NK-92 (cell line): ENCODE data around the gene IGF2R.
"Not testable (repeated sequence)": the region's sequence is repeated elsewhere in the genome, so short reads cannot be mapped to it uniquely, and the experiment has no call there.

Experiments
- DNase-seq: peaks from one replicate; lab custom pipeline; 2025; ENCODE audit not compliant: unreplicated experiment; lab: John Stamatoyannopoulos, UW

Gene IGF2R, protein sequence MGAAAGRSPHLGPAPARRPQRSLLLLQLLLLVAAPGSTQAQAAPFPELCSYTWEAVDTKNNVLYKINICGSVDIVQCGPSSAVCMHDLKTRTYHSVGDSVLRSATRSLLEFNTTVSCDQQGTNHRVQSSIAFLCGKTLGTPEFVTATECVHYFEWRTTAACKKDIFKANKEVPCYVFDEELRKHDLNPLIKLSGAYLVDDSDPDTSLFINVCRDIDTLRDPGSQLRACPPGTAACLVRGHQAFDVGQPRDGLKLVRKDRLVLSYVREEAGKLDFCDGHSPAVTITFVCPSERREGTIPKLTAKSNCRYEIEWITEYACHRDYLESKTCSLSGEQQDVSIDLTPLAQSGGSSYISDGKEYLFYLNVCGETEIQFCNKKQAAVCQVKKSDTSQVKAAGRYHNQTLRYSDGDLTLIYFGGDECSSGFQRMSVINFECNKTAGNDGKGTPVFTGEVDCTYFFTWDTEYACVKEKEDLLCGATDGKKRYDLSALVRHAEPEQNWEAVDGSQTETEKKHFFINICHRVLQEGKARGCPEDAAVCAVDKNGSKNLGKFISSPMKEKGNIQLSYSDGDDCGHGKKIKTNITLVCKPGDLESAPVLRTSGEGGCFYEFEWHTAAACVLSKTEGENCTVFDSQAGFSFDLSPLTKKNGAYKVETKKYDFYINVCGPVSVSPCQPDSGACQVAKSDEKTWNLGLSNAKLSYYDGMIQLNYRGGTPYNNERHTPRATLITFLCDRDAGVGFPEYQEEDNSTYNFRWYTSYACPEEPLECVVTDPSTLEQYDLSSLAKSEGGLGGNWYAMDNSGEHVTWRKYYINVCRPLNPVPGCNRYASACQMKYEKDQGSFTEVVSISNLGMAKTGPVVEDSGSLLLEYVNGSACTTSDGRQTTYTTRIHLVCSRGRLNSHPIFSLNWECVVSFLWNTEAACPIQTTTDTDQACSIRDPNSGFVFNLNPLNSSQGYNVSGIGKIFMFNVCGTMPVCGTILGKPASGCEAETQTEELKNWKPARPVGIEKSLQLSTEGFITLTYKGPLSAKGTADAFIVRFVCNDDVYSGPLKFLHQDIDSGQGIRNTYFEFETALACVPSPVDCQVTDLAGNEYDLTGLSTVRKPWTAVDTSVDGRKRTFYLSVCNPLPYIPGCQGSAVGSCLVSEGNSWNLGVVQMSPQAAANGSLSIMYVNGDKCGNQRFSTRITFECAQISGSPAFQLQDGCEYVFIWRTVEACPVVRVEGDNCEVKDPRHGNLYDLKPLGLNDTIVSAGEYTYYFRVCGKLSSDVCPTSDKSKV (N-terminal part only)

GRCh38 chr6:159968295-159969203 is at the start of gene IGF2R:
IGF2R (plus strand) TSS chr6:159969082; CDS start chr6:159969247, 165 bp downstream.
- peak; percentile 58 for DNase-seq

- no peak for DNase-seq
Observed at GRCh38 chr6:159919800-159920199, 49.1 kb upstream of the IGF2R start.

DNA sequence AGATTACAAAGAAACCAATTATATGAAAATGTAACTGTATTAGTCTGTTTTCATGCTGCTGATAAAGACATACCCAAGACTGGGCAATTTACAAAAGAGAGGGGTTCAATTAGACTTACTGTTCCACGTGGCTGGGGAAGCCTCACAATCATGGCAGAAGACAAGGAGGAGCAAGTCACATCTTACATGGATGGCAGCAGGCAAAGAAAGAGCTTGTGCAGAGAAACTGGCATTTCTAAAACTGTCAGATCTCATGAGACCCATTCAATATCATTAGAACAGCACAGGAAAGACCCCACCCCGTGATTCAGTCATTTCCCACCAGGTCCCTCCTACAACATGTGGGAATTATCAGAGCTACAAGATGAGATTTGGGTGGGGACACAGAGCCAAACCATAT is 44.7 kb upstream of the IGF2R start:
- DNase-seq: not testable (repeated sequence)

DNA sequence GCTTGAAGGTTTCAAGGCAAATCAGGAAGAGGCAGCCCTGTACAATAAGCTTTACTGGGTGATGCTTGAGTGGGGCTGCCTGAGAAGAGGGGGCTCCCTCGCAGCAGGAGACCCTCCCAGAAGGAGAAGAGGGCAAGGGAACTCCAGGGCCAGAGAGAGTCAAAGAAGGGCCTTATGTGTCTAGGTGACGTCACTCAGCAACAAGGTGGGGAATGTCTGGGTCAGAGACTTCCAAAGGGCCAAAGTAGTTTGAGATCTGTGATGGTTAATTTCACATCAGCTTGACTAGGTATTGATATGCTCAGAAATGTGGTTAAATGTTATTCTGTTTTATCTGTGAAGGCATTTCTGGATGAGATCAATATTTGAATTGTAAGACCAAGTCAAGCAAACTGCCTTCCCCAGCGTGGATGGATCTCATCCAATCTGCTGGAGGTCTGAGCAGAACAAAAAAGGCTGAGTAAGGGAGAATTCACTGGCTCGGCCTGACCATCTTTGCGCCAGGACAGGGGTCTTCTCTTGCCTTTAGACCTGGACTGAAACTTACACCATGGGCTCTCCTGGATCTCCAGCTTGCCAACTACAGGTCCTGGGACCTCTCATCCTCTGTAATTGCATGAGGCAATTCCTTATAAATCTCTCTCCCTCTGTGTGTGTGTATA is 42.2 kb upstream of the IGF2R start:
- no peak for DNase-seq

- DNase-seq: no peak
Observed at GRCh38 chr6:159929819-159930218, 39.1 kb upstream of the IGF2R start.

DNA sequence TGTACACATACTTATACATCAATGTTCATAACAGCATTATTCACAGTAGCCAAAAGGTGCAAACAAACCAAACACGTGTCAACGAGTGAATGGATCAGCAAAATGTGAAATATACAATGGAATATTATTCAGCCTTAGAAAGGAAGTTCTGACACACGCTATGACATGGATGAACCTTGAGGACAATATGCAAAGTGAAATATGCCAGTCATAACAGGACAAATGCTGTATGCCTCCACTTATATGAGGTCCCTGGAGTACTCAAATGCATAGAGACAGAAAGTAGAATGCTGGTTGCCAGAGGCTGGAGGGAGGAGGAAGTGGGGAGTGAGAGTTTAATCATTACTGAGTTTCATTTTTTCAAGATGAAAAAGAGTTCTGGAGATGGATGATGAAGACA is 37.8 kb upstream of the IGF2R start:
- DNase-seq: no peak

DNA sequence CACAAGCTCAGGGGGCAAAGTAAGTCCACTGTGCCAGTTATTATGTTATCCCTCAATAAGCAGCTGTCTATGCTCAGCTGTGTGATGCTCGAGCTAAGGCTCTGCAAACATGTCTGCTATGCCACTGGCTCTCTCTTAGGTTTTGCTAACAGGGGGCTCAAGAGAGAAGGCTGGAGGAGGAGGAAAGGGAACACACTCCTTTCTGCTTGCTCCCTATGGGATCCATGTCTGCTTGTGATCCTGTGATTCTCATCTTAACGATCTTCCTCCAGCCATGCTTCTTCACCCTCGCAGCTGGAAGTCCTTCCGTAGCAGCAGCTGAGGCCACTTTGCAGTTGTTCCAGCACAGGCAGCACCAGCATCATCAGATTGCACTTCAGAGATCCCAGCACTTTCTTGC is 37.0 kb upstream of the IGF2R start:
- DNase-seq: no peak

DNA sequence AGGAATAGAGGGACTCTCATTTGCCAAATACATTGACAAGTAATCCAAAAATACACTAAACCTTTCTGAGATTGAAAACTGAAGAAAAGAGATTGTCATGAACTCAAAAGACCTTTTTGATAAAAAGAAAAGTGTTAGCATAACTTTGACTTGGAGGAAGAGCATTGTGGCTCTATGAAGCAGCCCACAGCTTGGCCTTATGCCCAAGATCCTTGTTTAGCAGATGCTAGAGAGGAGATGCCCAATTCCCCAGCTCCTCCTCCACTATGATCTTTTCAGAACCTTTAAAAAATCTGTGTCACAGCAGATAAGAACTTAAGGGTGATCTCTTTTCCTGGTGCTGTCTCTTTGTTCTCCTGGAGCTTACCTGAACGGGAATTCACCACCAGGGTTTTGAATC is 35.8 kb upstream of the IGF2R start:
- no peak for DNase-seq

DNA sequence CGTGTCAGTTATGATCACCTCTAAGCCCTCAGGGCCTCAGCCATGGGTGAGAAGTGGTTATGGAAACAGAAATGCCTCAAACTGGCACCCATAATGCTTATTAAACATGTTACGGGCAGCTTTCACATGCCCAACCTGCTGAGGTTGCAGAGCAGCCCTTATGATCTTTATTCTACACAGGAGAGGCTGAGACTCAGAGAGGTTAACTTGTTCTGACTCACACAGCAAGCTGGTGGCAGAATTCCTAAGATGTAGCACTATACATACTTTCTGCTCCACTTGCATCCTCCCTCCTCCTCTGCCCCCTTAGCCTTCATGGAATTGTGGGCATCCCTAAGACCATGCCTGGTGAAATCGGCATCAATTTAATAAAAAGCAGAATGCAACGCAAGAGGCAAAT is 34.7 kb upstream of the IGF2R start:
- no peak for DNase-seq

DNA sequence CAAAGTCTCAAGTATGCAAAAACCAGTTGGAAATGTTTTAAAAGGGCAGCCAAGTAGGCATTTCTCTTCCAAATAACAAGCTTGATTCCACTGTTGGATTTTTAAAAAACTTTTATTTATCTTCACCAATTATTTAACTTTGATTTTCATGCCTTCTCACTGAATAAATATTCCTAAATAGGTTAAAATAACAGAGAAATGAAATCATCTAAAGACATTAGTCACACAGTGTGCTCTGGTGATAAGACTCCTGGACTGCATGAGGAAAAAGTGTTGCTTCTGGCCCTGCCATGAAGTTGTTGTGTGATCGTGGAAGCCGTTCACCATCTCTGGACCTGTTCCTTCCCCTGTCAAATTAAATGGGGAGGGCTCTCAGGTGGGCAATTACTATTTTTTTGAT is 33.8 kb upstream of the IGF2R start:
- DNase-seq: no peak

DNA sequence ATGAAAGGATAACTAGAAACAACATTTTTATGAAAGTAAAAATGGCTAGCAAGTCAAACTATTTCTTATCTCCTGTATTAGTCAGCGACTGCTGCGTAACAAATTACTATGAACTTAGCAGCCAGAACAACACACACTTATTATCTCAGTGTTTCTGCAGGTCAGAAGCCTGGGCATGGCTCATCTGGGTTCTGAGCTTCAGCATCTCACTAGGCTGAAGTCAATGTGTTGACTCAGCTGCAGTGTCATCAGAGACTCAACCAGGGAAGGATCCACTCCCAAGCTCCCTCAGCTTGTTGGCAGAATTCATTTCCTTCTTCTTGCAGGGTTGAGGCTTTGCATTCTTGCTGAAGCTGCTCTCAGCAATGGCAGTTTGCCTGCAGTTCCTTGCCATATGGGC is 33.2 kb upstream of the IGF2R start:
- no peak for DNase-seq

- no peak for DNase-seq
Observed at GRCh38 chr6:159939591-159940016, 29.3 kb upstream of the IGF2R start.

DNA sequence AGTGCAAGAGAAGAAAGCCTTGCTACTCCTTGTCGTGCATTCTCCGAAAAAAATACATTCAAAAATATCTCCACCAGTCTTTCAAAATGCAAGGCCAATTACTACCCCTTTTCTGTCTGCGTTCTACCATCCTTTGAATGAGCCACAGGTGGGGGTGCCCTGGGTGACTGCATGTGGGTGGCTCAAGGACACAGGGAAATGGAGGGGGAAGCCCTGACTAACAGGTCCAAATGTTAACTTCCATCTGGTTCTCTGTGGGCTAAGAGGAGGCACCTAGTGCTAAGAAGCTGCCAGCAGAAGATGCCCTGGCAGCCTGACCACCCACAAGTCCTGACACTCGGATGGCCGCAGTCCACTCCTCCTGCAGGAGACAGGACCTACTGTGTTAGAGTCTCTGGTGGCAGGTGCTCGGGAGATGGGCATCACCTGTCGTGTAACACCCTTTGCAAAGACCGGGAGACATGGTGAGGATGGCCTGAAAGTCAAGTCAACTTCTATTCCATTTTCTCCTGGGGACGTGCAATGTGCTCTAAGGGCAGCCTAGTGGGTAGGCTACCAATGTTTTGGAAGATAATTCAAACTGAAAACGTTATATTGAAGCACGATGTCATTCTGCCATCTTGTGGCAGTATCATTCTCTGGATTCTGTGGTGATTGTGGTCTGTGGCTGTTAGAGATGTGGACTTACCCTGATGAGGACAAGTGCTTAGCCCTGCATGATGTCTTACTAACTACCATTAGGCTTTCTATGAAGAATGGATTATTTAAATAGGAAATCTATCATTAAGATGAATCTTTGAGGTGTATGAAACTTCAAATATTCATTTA is 27.4 kb upstream of the IGF2R start:
- DNase-seq: no peak

GRCh38 chr6:159943101-159943632 is 25.7 kb upstream of the IGF2R start:
- DNase-seq: no peak

DNA sequence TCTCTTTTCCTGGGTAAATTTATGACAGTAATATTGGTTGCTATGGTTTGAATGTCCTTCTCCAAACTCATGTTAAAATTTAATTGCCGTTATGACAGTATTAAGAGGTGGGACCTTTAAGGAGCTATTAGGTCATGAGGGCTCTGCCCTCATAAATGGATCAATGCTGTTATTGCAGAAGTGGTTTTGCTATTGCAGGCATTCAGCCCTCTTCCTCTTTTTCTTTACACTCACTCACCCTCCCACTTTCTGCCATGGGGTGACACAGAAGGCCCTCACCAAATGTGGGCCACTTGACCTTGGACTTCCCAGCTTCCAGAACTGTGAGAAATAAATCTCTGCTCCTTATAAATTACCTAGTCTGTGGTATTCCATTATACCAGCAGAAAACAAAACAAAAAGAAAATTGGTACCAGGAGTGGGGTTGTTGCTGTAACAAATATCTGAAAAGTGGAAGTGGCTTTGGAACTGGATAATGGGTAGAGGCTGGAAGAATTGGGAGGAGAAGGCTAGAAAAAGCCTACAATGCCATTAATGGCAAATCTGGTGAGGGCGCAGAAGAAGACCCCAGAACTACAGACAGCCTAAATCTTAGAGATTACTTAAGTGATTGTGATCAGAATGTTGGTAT is 24.8 kb upstream of the IGF2R start:
- no peak for DNase-seq

DNA sequence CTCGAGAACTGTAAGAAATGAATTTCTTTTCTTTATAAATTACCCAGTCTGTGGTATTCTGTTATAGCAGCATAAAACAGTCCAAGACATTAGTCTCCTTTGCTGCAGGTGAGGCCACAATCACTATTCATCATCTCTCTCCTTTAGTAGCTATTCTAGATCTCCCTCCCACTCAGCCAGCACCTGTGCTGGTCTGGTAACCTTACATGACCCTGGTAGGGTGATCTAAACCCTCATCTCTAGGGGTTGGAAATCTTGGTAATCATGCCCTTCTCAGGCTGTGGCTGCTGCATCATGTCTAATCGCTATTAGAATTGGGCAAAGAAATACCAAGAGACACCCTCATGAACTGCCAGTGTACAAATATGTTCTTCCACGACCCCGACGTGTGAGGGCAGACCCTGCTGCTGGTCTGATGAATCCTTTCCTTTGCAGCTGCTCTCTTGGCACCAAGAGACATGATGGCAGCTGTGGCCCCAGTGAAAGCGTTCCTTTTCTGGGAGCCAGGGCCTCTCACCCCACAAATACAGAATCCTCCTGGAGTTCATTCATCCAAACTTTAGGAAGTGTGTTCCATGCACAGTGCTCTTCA is 23.0 kb upstream of the IGF2R start:
- no peak for DNase-seq

DNA sequence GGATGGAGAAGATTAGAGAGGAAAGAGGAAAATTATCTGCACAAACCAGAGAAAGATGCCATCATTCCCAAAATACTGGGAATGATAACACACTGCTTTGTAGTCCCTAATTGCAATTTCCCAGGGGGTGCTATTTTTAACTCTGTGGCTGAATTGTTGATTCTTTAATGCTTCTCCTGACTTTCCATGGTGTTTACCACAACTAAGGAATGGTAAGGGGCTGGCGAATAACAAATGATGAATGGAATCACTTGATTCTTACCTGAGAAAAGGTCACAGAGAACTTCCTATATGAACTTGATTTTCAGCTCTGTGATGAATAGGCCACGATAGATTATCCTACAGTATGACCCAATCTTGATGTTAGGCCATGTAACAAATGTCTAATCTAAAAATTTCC is 22.0 kb upstream of the IGF2R start:
- no peak for DNase-seq

DNA sequence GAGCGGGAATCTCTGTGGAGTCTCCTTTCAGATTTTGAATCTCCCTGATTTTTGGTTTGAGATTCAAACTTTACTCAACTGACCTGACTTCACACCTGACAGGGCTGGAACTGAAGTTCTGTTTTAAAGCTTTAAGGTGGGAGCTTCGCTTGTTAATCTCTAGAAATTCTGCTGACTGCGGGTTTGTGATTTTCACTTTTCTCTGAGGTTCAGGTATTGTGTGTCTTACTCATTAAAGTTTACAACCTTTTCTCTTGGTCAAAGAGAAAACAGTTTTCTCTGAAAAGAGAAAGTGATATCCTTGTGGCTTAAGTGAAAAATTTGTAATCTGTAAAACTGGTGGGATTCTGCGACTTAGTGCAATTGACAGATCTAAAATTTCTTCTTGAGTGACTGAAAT is 20.7 kb upstream of the IGF2R start:
- no peak for DNase-seq
